GM12878 (cell line): Measurements from ENCODE around the gene ME3.

ENCODE experiments used
- ATF2 ChIP-seq: IDR thresholded peaks from 2 replicates; pipeline ENCODE4 v1.6.1; 2012; ENCODE audit warnings: low read length, inconsistent platforms
- BHLHE40 ChIP-seq, 2 experiments: fragments of 450-650 bp in 1 of 2; IDR thresholded peaks; 2 replicates each; pipeline ENCODE4 v1.6.1; 2011 to 2017; ENCODE audit warnings: low read depth in 2 of 2, borderline replicate concordance in 1 of 2, improper control_type of control experiment in 1 of 2, low read length in 1 of 2, mild to moderate bottlenecking in 1 of 2
- CEBPZ ChIP-seq: fragments of 150-350 bp; IDR thresholded peaks from 2 replicates; pipeline ENCODE4 v1.6.1; 2016; ENCODE audit warnings: low read depth, low read length
- CREB1 ChIP-seq: IDR thresholded peaks from 2 replicates; pipeline ENCODE4 v1.6.1; 2012; ENCODE audit warnings: low read depth, mild to moderate bottlenecking, inconsistent platforms
- EZH2 ChIP-seq: IDR thresholded peaks from 2 replicates; pipeline ENCODE4 v1.6.1; 2012; ENCODE audit warnings: low read depth, mild to moderate bottlenecking, control low read depth, inconsistent platforms, low read length, borderline replicate concordance; ENCODE audit not compliant: control insufficient read depth
- HDAC6 ChIP-seq: fragments of 200-600 bp; sonication (generic); IDR thresholded peaks from one replicate; pipeline ENCODE4 v1.8.0; 2017; ENCODE audit warnings: antibody characterized with exemption; ENCODE audit not compliant: unreplicated experiment
- MYC ChIP-seq: IDR thresholded peaks from 2 replicates; pipeline ENCODE4 v1.6.1; 2011; ENCODE audit warnings: mild to moderate bottlenecking, low read length, moderate library complexity, inconsistent platforms; ENCODE audit not compliant: insufficient read depth, insufficient replicate concordance, insufficient read length, severe bottlenecking
- PBX3 ChIP-seq: IDR thresholded peaks from 2 replicates; pipeline ENCODE4 v1.6.1; 2011; ENCODE audit warnings: mild to moderate bottlenecking, low read depth, low read length, moderate library complexity; ENCODE audit not compliant: insufficient replicate concordance
- PKNOX1 ChIP-seq: fragments of 450-650 bp; IDR thresholded peaks from 2 replicates; pipeline ENCODE4 v1.6.1; 2016; ENCODE audit warnings: mild to moderate bottlenecking
- SIN3A ChIP-seq: IDR thresholded peaks from 2 replicates; pipeline ENCODE4 v1.6.1; 2012; ENCODE audit warnings: low read depth, low read length, improper control_type of control experiment
- TF ChIP-seq, protein P1 (sequence below): fragments of 450-650 bp; IDR thresholded peaks from 2 replicates; pipeline ENCODE4 v1.6.1; 2017; ENCODE audit warnings: antibody characterized with exemption, mild to moderate bottlenecking, moderate library complexity
- TF ChIP-seq, protein P2 (sequence below), 3 experiments: IDR thresholded peaks in 2 of 3; conservative IDR thresholded peaks in 1 of 3; 2 replicates each; pipeline ENCODE4 v1.5.1; 2011; ENCODE audit warnings: low read depth in 3 of 3, low read length in 3 of 3, mild to moderate bottlenecking in 3 of 3, control low read depth in 2 of 3, moderate library complexity in 2 of 3, inconsistent platforms in 1 of 3, mixed read lengths in 1 of 3; ENCODE audit not compliant: control insufficient read depth in 2 of 3, insufficient read depth in 1 of 3; ENCODE audit errors: extremely low read depth in 1 of 3

DNA sequence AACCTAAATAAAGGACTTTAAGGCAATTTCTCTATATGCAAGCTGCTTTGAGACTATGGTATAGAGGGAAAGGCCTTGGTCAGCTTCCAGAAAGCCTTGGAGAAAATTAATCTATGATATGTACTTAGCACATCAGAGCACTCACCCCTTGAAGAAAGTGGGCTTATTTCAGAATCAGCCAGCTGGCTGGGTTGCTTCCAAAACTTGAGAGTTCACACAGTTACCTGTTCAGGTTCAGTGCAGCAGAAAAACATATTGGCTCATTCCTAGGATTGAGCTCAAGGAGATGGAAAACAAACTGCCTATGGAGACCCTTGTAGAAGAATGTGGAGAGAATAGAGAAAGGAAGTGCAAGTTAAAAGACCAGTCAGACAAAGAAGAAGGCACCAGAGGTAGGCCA, 275.1 kb downstream of the ME3 start:
- TF ChIP-seq EZH2 = no peak
- no peak for TF ChIP-seq HDAC6
- TF ChIP-seq CEBPZ = no peak
- no peak for TF ChIP-seq BHLHE40 (IDR thresholded peaks at IDR 0.05; ENCODE audit: borderline replicate concordance in 1 of 2, low read depth in 2 of 2, low read length in 1 of 2)
- TF ChIP-seq PBX3 = no peak
- no peak for TF ChIP-seq MYC
- no peak for TF ChIP-seq ATF2
- TF ChIP-seq CREB1 = no peak
- TF ChIP-seq, protein P1, sequence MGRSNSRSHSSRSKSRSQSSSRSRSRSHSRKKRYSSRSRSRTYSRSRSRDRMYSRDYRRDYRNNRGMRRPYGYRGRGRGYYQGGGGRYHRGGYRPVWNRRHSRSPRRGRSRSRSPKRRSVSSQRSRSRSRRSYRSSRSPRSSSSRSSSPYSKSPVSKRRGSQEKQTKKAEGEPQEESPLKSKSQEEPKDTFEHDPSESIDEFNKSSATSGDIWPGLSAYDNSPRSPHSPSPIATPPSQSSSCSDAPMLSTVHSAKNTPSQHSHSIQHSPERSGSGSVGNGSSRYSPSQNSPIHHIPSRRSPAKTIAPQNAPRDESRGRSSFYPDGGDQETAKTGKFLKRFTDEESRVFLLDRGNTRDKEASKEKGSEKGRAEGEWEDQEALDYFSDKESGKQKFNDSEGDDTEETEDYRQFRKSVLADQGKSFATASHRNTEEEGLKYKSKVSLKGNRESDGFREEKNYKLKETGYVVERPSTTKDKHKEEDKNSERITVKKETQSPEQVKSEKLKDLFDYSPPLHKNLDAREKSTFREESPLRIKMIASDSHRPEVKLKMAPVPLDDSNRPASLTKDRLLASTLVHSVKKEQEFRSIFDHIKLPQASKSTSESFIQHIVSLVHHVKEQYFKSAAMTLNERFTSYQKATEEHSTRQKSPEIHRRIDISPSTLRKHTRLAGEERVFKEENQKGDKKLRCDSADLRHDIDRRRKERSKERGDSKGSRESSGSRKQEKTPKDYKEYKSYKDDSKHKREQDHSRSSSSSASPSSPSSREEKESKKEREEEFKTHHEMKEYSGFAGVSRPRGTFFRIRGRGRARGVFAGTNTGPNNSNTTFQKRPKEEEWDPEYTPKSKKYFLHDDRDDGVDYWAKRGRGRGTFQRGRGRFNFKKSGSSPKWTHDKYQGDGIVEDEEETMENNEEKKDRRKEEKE = no peak
- TF ChIP-seq PKNOX1 = no peak
- TF ChIP-seq, protein P2, sequence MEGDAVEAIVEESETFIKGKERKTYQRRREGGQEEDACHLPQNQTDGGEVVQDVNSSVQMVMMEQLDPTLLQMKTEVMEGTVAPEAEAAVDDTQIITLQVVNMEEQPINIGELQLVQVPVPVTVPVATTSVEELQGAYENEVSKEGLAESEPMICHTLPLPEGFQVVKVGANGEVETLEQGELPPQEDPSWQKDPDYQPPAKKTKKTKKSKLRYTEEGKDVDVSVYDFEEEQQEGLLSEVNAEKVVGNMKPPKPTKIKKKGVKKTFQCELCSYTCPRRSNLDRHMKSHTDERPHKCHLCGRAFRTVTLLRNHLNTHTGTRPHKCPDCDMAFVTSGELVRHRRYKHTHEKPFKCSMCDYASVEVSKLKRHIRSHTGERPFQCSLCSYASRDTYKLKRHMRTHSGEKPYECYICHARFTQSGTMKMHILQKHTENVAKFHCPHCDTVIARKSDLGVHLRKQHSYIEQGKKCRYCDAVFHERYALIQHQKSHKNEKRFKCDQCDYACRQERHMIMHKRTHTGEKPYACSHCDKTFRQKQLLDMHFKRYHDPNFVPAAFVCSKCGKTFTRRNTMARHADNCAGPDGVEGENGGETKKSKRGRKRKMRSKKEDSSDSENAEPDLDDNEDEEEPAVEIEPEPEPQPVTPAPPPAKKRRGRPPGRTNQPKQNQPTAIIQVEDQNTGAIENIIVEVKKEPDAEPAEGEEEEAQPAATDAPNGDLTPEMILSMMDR (IDR thresholded peaks at IDR 0.05 in 2 of 3, conservative IDR thresholded peaks at IDR 0.05 in 1 of 3; ENCODE audit: control insufficient read depth in 2 of 3, extremely low read depth in 1 of 3, insufficient read depth in 1 of 3, low read depth in 3 of 3, low read length in 3 of 3) = no peak
- TF ChIP-seq SIN3A = no peak
